RWPE2 (cell line): Measurements from ENCODE around the gene CIAO2B.

ENCODE experiments used
- ATAC-seq: fragments of 200-7000 bp; cut with Tn5 transposase; 3 replicates; pipeline ENCODE4 v1.9.1; 2021; ENCODE audit warnings: low read depth
- DNase-seq: peaks from one replicate; pipeline ENCODE4 v3.0.0-alpha.2; 2020; ENCODE audit warnings: low spot score
- H3K27ac ChIP-seq: fragments of 450-650 bp; 2 replicates; pipeline ENCODE4 v1.5.1; 2017; ENCODE audit warnings: mild to moderate bottlenecking; ENCODE audit not compliant: poor library complexity, severe bottlenecking
- H3K27me3 ChIP-seq: fragments of 250-450 bp; sonication (Bioruptor Pico); 2 replicates; pipeline ENCODE4 v1.5.1; 2021; ENCODE audit warnings: mild to moderate bottlenecking, moderate library complexity; ENCODE audit not compliant: insufficient read depth, poor library complexity, severe bottlenecking
- H3K36me3 ChIP-seq: fragments of 250-450 bp; sonication (Bioruptor Pico); 2 replicates; pipeline ENCODE4 v1.5.1; 2020; ENCODE audit warnings: low read depth, mild to moderate bottlenecking, moderate library complexity
- H3K4me1 ChIP-seq: fragments of 250-450 bp; sonication (Bioruptor Pico); 2 replicates; pipeline ENCODE4 v1.5.1; 2021; ENCODE audit warnings: mild to moderate bottlenecking, moderate library complexity; ENCODE audit not compliant: insufficient read depth, poor library complexity, severe bottlenecking
- H3K4me3 ChIP-seq: fragments of 250-450 bp; sonication (Bioruptor Pico); 2 replicates; pipeline ENCODE4 v1.5.1; 2021; ENCODE audit warnings: mild to moderate bottlenecking, moderate library complexity; ENCODE audit not compliant: severe bottlenecking
- H3K9me3 ChIP-seq: fragments of 250-450 bp; sonication (Bioruptor Pico); 2 replicates; pipeline ENCODE4 v1.5.1; 2021; ENCODE audit warnings: mild to moderate bottlenecking, moderate library complexity; ENCODE audit not compliant: severe bottlenecking
- CTCF ChIP-seq: fragments of 450-650 bp; IDR thresholded peaks from one replicate; pipeline ENCODE4 v1.5.1; 2017; ENCODE audit warnings: mild to moderate bottlenecking, moderate library complexity; ENCODE audit not compliant: poor library complexity, severe bottlenecking

The CIAO2B gene

GRCh38 chr16:66927918-66928649, 6.1 kb downstream of the CIAO2B start:
- Histone ChIP-seq H3K4me1 (peaks cover 18% of the 10 kb centered on the region), H3K9me3 (no peaks in the 10 kb centered on the region), H3K27ac (peak overlapping the region; percentile 2), H3K36me3 (peaks cover 7% of the 10 kb centered on the region; the same call in 1 of the 2 replicates), H3K4me3 (no peak overlapping the region), H3K27me3 (peaks cover 20% of the 10 kb centered on the region)
- TF ChIP-seq CTCF, result no peak
- DNase-seq (no peak), ATAC-seq (no peak)

GRCh38 chr16:66926961-66927436, 7.2 kb downstream of the CIAO2B start:
- Histone ChIP-seq H3K4me1 (peaks cover 18% of the 10 kb centered on the region), H3K27ac (no peak overlapping the region), H3K9me3 (no peaks in the 10 kb centered on the region), H3K27me3 (peaks cover 20% of the 10 kb centered on the region), H3K4me3 (no peak overlapping the region), H3K36me3 (0 out of 2 replicates have a peak, but pooled peaks cover 5% of the 10 kb centered on the region)
- ATAC-seq, result peak; percentile 56
- DNase-seq, result no peak
- no peak for TF ChIP-seq CTCF

- Histone ChIP-seq H3K9me3 (no peaks in the 10 kb centered on the region), H3K4me3 (no peak overlapping the region), H3K4me1 (peaks cover 18% of the 10 kb centered on the region), H3K27ac (no peak overlapping the region), H3K27me3 (peaks cover 20% of the 10 kb centered on the region), H3K36me3 (no peaks in the 10 kb centered on the region)
- ATAC-seq (no peak), DNase-seq (no peak)
- TF ChIP-seq CTCF, result no peak
Measured at GRCh38 chr16:66926171-66926947, 7.8 kb downstream of the CIAO2B start.

- DNase-seq (no peak), ATAC-seq (no peak)
- Histone ChIP-seq H3K9me3 (no peaks in the 10 kb centered on the region), H3K4me1 (peaks cover 18% of the 10 kb centered on the region), H3K27ac (no peak within 1 kb of the TSS), H3K4me3 (peak within 1 kb of the TSS; percentile 19), H3K36me3 (no peaks in the 10 kb centered on the region), H3K27me3 (peaks cover 20% of the 10 kb centered on the region)
- TF ChIP-seq CTCF, result no peak
Measured at GRCh38 chr16:66925322-66925840, 8.8 kb downstream of the CIAO2B start, which contains the start of gene RRAD. Gene RRAD, minus strand, starts transcription at chr16:66925535. Its CDS starts 356 bp downstream, at chr16:66925179.
